NT2/D1 (cell line): ENCODE measurements around the gene KDM6A.
"Not testable (repeated sequence)": the region's sequence is repeated elsewhere in the genome, so short reads cannot be mapped to it uniquely, and the experiment has no call there.

Source experiments
- DNase-seq: peaks from one replicate; pipeline ENCODE4 v3.0.0-alpha.2; 2011; ENCODE audit warnings: low read depth, low spot score
- H3K27me3 ChIP-seq: 2 replicates; pipeline ENCODE4 v1.6.0; 2011; ENCODE audit warnings: mild to moderate bottlenecking; ENCODE audit not compliant: insufficient read length, insufficient read depth
- H3K36me3 ChIP-seq: 2 replicates; pipeline ENCODE4 v1.6.1; 2011; ENCODE audit warnings: mild to moderate bottlenecking, low read length, mixed read lengths; ENCODE audit not compliant: insufficient read depth, insufficient read length
- H3K4me1 ChIP-seq: 2 replicates; pipeline ENCODE4 v1.5.1; 2011; ENCODE audit not compliant: insufficient read depth, insufficient read length
- H3K4me3 ChIP-seq: 2 replicates; pipeline ENCODE4 v1.5.1; 2011; ENCODE audit warnings: low read depth; ENCODE audit not compliant: insufficient read length
- H3K9ac ChIP-seq: 2 replicates; pipeline ENCODE4 v1.6.0; 2011; ENCODE audit warnings: low read depth; ENCODE audit not compliant: insufficient read length
- H3K9me3 ChIP-seq: 2 replicates; pipeline ENCODE4 v1.5.1; 2011; ENCODE audit warnings: mild to moderate bottlenecking, low read length; ENCODE audit not compliant: insufficient read depth
- SUZ12 ChIP-seq: IDR thresholded peaks from 2 replicates; pipeline ENCODE4 v1.6.1; 2011; ENCODE audit not compliant: insufficient read length, insufficient read depth; ENCODE audit errors: extremely low read depth
- YY1 ChIP-seq: IDR thresholded peaks from 2 replicates; pipeline ENCODE4 v1.6.1; 2011; ENCODE audit not compliant: insufficient read length, insufficient read depth
- ZNF274 ChIP-seq: IDR thresholded peaks from 2 replicates; pipeline ENCODE4 v1.6.1; 2011; ENCODE audit warnings: mild to moderate bottlenecking, low read depth, low read length

Gene KDM6A

GRCh38 chrX:44935172-44935571, 62.2 kb downstream of the KDM6A start:
- H3K4me1 ChIP-seq, result no peaks in the 10 kb centered on the region
- DNase-seq, result no peak
- no peaks in the 10 kb centered on the region for H3K27me3 ChIP-seq
- no peaks in the 10 kb centered on the region for H3K9me3 ChIP-seq
- TF ChIP-seq ZNF274 (no peak), YY1 (no peak), SUZ12 (no peak)
- H3K4me3 ChIP-seq, result no peak overlapping the region
- no peak overlapping the region for H3K9ac ChIP-seq
- H3K36me3 ChIP-seq, result no peaks in the 10 kb centered on the region

- Histone ChIP-seq H3K27me3 (no peaks in the 10 kb centered on the region), H3K9me3 (no peaks in the 10 kb centered on the region), H3K4me3 (no peak overlapping the region), H3K36me3 (no peaks in the 10 kb centered on the region), H3K9ac (no peak overlapping the region), H3K4me1 (no peaks in the 10 kb centered on the region)
- no peak for DNase-seq
- no peak for TF ChIP-seq ZNF274
- no peak for TF ChIP-seq SUZ12
- TF ChIP-seq YY1, result no peak
Measured at GRCh38 chrX:44935640-44936039, 62.7 kb downstream of the KDM6A start.

GRCh38 chrX:44937606-44938005, 64.6 kb downstream of the KDM6A start:
- Histone ChIP-seq H3K27me3 (no peaks in the 10 kb centered on the region), H3K36me3 (no peaks in the 10 kb centered on the region), H3K9ac (no peak overlapping the region), H3K4me1 (no peaks in the 10 kb centered on the region), H3K4me3 (no peak overlapping the region), H3K9me3 (no peaks in the 10 kb centered on the region)
- DNase-seq, result no peak
- no peak for TF ChIP-seq SUZ12
- TF ChIP-seq ZNF274, result no peak
- TF ChIP-seq YY1, result no peak

GRCh38 chrX:44938111-44938510, 65.1 kb downstream of the KDM6A start:
- Histone ChIP-seq H3K4me3 (no peak overlapping the region), H3K27me3 (no peaks in the 10 kb centered on the region), H3K9me3 (no peaks in the 10 kb centered on the region), H3K9ac (no peak overlapping the region), H3K4me1 (no peaks in the 10 kb centered on the region), H3K36me3 (no peaks in the 10 kb centered on the region)
- TF ChIP-seq ZNF274, result no peak
- TF ChIP-seq SUZ12, result no peak
- TF ChIP-seq YY1, result no peak
- no peak for DNase-seq

- H3K4me1 ChIP-seq, DNase-seq, H3K36me3 ChIP-seq, H3K4me3 ChIP-seq, H3K27me3 ChIP-seq, H3K9ac ChIP-seq: not testable (repeated sequence)
- H3K9me3 ChIP-seq, result peaks cover 19% of the 10 kb centered on the region; the same call in 1 of the 2 replicates
Measured at GRCh38 chrX:44940541-44940940, 67.6 kb downstream of the KDM6A start.

GRCh38 chrX:44943007-44943406, 70.0 kb downstream of the KDM6A start:
- H3K9ac ChIP-seq, result no peak overlapping the region
- peaks cover 19% of the 10 kb centered on the region; the same call in 1 of the 2 replicates for H3K9me3 ChIP-seq
- DNase-seq, result no peak
- no peaks in the 10 kb centered on the region for H3K4me1 ChIP-seq
- H3K36me3 ChIP-seq, result no peaks in the 10 kb centered on the region
- no peak overlapping the region for H3K4me3 ChIP-seq
- TF ChIP-seq SUZ12 (no peak), YY1 (no peak), ZNF274 (no peak)
- H3K27me3 ChIP-seq, result no peaks in the 10 kb centered on the region

- Histone ChIP-seq H3K4me1 (no peaks in the 10 kb centered on the region), H3K9me3 (peaks cover 19% of the 10 kb centered on the region; the same call in 1 of the 2 replicates), H3K27me3 (no peaks in the 10 kb centered on the region), H3K4me3 (no peak overlapping the region), H3K36me3 (no peaks in the 10 kb centered on the region), H3K9ac (no peak overlapping the region)
- no peak for DNase-seq
- TF ChIP-seq YY1 (no peak), ZNF274 (no peak), SUZ12 (no peak)
Measured at GRCh38 chrX:44944894-44945293, 71.9 kb downstream of the KDM6A start.

GRCh38 chrX:44945736-44946135, 72.7 kb downstream of the KDM6A start:
- no peak for DNase-seq
- H3K4me3 ChIP-seq, result no peak overlapping the region

More at GRCh38 chrX:44945736-44946135, 72.7 kb downstream of the KDM6A start:
- Histone ChIP-seq H3K36me3 (no peaks in the 10 kb centered on the region), H3K4me1 (no peaks in the 10 kb centered on the region), H3K9ac (no peak overlapping the region), H3K27me3 (no peaks in the 10 kb centered on the region), H3K9me3 (peaks cover 19% of the 10 kb centered on the region; the same call in 1 of the 2 replicates)
- no peak for TF ChIP-seq SUZ12
- TF ChIP-seq YY1, result no peak
- no peak for TF ChIP-seq ZNF274
